ENCODE data around the gene GTPBP1. TPM values are rescaled to one million over a fixed set of nuclear protein-coding genes. Genes with fewer than 3 reads are reported as not detected.
A peak's percentile ranks its signal among the peaks of the same experiment; 100 is the strongest.

GTPBP1 gene
- polyA plus RNA-seq, 3 donors, result 6.7 to 41.4 (median 12.7) TPM

- Histone ChIP-seq H3K27ac (ENCODE audit: low read depth in 1 of 2, low read length in 2 of 2) (peak overlapping the region in 1 of 2 donors; percentile 90), H3K9me3 (replicated peaks in 1 of 2; ENCODE audit: control insufficient read depth in 1 of 2, insufficient read depth in 1 of 2, low read length in 2 of 2) (no peaks in the 10 kb centered on the region), H3K79me2 (ENCODE audit: insufficient read depth, low read length) (no peaks in the 10 kb centered on the region), H2AFZ (ENCODE audit: insufficient read depth, low read depth, low read length, poor library complexity, severe bottlenecking) (peak overlapping the region; percentile 98), H4K20me1 (ENCODE audit: insufficient read depth, low read length) (no peaks in the 10 kb centered on the region), H3K36me3 (replicated peaks in 1 of 2; ENCODE audit: control insufficient read depth in 1 of 2, insufficient read depth in 2 of 2, low read length in 2 of 2) (no peaks in the 10 kb centered on the region), H3K4me3 (replicated peaks in 1 of 3; ENCODE audit: low read depth in 2 of 3, low read length in 3 of 3) (peak overlapping the region; percentile 54 to 86 (median 78)), H3K4me1 (ENCODE audit: control insufficient read depth in 1 of 2, insufficient read depth in 2 of 2, low read length in 2 of 2) (peaks cover 12 to 17% of the 10 kb centered on the region in 2 donors), H3K9ac (ENCODE audit: insufficient read depth, low read length, poor library complexity, severe bottlenecking) (peak overlapping the region; percentile 82), H3K4me2 (replicated peaks; ENCODE audit: extremely low read depth, low read length, poor library complexity, severe bottlenecking) (peak overlapping the region; percentile 85), H3K27me3 (ENCODE audit: control insufficient read depth in 2 of 2, insufficient read depth in 2 of 2, low read length in 2 of 2) (no peaks in the 10 kb centered on the region)
- TF ChIP-seq CTCF (IDR thresholded peaks at IDR 0.05), result no peak
- Mint-ChIP-seq H3K27me3 (ENCODE audit: low read depth in 3 of 3) (peaks cover 0 to 2% (median 0%) of the 10 kb centered on the region in 3 donors), H3K9me3 (no peaks in the 10 kb centered on the region), H3K36me3 (peaks cover 0 to 2% of the 10 kb centered on the region in 2 donors), H3K4me1 (peaks cover 17% of the 10 kb centered on the region), H3K4me3 (peak overlapping the region; percentile 86 to 94), H3K27ac (peak overlapping the region in 6 of 7 donors; percentile 50 to 100 (median 98))
- DNase-seq, result no peak
- 11% methylated on average over 3 of the region's 16 CpGs for WGBS (ENCODE audit: insufficient coverage)
- intact Hi-C loops (cut with micrococcal nuclease), result no loop called here
Observed at GRCh38 chr22:38657045-38657909, 48.5 kb upstream of the GTPBP1 start.

DNA sequence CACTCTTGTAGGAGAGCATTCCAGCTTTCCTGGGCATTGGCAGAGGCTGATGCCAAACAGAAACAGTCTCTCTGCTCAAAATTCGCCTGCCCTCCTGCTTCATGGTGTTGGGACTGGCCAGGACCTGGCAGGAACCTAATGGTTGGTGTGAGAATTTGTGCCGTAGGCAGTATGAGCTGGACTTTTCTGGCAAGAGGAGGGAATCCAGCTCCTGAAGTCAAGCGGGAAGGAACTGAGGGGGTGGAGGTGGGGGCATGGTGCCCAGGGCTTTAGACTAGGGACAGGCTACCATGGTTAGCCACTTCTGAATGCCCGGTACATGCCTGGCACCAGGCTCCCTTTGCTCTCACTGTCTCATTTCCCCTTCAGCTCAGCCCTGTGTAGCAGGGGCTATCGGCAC, 30.9 kb upstream of the GTPBP1 start:
- H3K4me2 ChIP-seq (replicated peaks; ENCODE audit: extremely low read depth, low read length, poor library complexity, severe bottlenecking), result no peak overlapping the region
- H3K27me3 ChIP-seq (ENCODE audit: control insufficient read depth in 2 of 2, insufficient read depth in 2 of 2, low read length in 2 of 2), result no peaks in the 10 kb centered on the region
- Mint-ChIP-seq H3K9me3 (peaks cover 0 to 3% (median 0%) of the 10 kb centered on the region in 7 donors), H3K27me3 (ENCODE audit: low read depth in 3 of 3) (peaks cover 4 to 9% (median 7%) of the 10 kb centered on the region in 3 donors), H3K4me1 (no peaks in the 10 kb centered on the region), H3K27ac (no peak overlapping the region), H3K36me3 (peaks cover 16 to 17% of the 10 kb centered on the region in 2 donors), H3K4me3 (no peak overlapping the region)
- no peak overlapping the region for H3K27ac ChIP-seq (ENCODE audit: low read depth in 1 of 2, low read length in 2 of 2)
- peaks cover 5 to 18% of the 10 kb centered on the region in 2 donors for H3K36me3 ChIP-seq (replicated peaks in 1 of 2; ENCODE audit: control insufficient read depth in 1 of 2, insufficient read depth in 2 of 2, low read length in 2 of 2)
- H3K9me3 ChIP-seq (replicated peaks in 1 of 2; ENCODE audit: control insufficient read depth in 1 of 2, insufficient read depth in 1 of 2, low read length in 2 of 2), result no peaks in the 10 kb centered on the region
- H3K4me1 ChIP-seq (ENCODE audit: control insufficient read depth in 1 of 2, insufficient read depth in 2 of 2, low read length in 2 of 2), result no peaks in the 10 kb centered on the region
- intact Hi-C loops (cut with micrococcal nuclease), result no loop called here
- no peak for DNase-seq
- H4K20me1 ChIP-seq (ENCODE audit: insufficient read depth, low read length), result no peaks in the 10 kb centered on the region
- no peak overlapping the region for H3K4me3 ChIP-seq (replicated peaks in 1 of 3; ENCODE audit: low read depth in 2 of 3, low read length in 3 of 3)
- no peaks in the 10 kb centered on the region for H3K79me2 ChIP-seq (ENCODE audit: insufficient read depth, low read length)
- H3K9ac ChIP-seq (ENCODE audit: insufficient read depth, low read length, poor library complexity, severe bottlenecking), result no peak overlapping the region
- TF ChIP-seq CTCF (IDR thresholded peaks at IDR 0.05), result no peak
- 94% methylated on average over 4 of the region's 5 CpGs for WGBS (ENCODE audit: insufficient coverage)
- no peak overlapping the region for H2AFZ ChIP-seq (ENCODE audit: insufficient read depth, low read depth, low read length, poor library complexity, severe bottlenecking)
